HEK293 (cell line): Measurements from ENCODE around the gene SFT2D3.

Source experiments
- MEIS1 ChIP-seq: sonication (generic); formaldehyde crosslinking; IDR thresholded peaks from 2 replicates; pipeline ENCODE4 v1.8.1; 2022; ENCODE audit warnings: missing genetic modification reagents, mild to moderate bottlenecking, borderline replicate concordance
- MYNN ChIP-seq: fragments of 450-650 bp; formaldehyde crosslinking; IDR thresholded peaks from 2 replicates; pipeline ENCODE4 v1.5.1; 2016; ENCODE audit warnings: missing biosample characterization, missing genetic modification characterization, borderline replicate concordance
- SETDB1 ChIP-seq: IDR thresholded peaks from one replicate; pipeline ENCODE4 v1.6.1; 2017; ENCODE audit warnings: mild to moderate bottlenecking, low read length, moderate library complexity, mixed read lengths; ENCODE audit not compliant: insufficient read length
- TRIM28 ChIP-seq: IDR thresholded peaks from 2 replicates; pipeline ENCODE4 v1.6.1; 2011; ENCODE audit warnings: low read length, control low read depth, borderline replicate concordance
- ZBTB7A ChIP-seq: fragments of 450-650 bp; formaldehyde crosslinking; IDR thresholded peaks from 2 replicates; pipeline ENCODE4 v1.5.1; 2016; ENCODE audit warnings: low read depth, missing biosample characterization, missing genetic modification characterization
- ZFP41 ChIP-seq: fragments of 450-650 bp; formaldehyde crosslinking; IDR thresholded peaks from 2 replicates; pipeline ENCODE4 v1.5.1; 2016; ENCODE audit warnings: missing biosample characterization, missing genetic modification characterization, borderline replicate concordance
- ZNF140 ChIP-seq: fragments of 450-650 bp; formaldehyde crosslinking; IDR thresholded peaks from 2 replicates; pipeline ENCODE4 v1.5.1; 2016; ENCODE audit warnings: missing biosample characterization, missing genetic modification characterization
- ZNF792 ChIP-seq: fragments of 450-650 bp; formaldehyde crosslinking; IDR thresholded peaks from 2 replicates; pipeline ENCODE4 v1.5.1; 2016; ENCODE audit warnings: missing biosample characterization, missing genetic modification characterization
- TF ChIP-seq, protein P1 (sequence below): fragments of 450-650 bp; formaldehyde crosslinking; IDR thresholded peaks from 2 replicates; pipeline ENCODE4 v1.5.1; 2016; ENCODE audit warnings: missing biosample characterization, missing genetic modification characterization

DNA sequence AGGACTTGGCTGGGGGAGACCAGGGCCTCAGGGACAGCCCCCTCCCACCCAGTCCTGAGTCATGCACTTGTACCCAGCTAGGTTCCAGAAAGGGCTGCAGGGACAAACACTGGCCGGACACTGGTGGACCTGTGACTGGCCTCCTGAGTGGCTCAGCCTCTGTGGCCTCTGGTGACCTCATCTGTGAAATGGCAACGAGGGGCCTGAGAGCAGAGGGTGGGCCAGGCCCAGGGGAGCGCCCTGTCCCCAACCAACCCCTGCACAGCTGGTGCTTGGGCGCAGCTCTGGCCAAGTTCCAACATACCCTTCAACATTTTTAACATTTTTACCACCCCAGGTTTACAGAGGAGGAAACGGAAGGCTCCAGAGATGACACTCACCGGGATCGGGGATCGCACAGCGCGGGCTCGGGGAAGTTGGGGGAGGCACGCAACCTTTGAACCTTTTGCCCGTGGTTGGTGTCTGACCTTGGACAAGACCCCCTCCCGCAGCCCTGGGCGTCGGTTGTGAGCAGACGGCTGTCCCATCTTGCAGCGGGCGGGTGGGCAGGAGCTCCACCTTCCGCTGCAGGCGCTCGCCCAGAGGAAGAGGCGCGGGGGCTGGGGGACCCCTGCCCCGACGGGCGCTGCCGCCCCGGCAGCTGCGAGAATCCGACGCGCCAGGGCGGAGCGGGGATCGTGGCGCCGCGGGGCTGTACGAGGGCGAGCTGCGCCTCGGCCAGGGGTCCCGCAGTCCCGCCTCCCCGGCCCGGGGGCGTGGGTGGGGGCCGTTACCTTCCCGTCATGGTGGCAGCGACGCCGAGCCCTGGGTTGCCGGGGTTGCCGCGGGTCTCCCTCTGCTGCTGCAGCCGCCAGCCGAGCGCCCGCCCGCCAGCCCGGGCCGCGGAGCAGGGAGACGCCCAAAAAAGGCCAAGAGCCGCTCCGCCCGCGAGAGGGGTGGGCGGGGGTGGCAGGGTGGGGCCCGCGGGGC, 26.8 kb upstream of the SFT2D3 start:
- TF ChIP-seq MYNN (tag by site-specific recombination) (no peak), MEIS1 (CRISPR knock-in tag) (no peak), SETDB1 (no peak), ZNF792 (tag by site-specific recombination) (no peak), ZBTB7A (no peak), ZNF140 (tag by site-specific recombination) (no peak), TRIM28 (no peak), ZFP41 (tag by site-specific recombination) (no peak)
- TF ChIP-seq, protein P1, sequence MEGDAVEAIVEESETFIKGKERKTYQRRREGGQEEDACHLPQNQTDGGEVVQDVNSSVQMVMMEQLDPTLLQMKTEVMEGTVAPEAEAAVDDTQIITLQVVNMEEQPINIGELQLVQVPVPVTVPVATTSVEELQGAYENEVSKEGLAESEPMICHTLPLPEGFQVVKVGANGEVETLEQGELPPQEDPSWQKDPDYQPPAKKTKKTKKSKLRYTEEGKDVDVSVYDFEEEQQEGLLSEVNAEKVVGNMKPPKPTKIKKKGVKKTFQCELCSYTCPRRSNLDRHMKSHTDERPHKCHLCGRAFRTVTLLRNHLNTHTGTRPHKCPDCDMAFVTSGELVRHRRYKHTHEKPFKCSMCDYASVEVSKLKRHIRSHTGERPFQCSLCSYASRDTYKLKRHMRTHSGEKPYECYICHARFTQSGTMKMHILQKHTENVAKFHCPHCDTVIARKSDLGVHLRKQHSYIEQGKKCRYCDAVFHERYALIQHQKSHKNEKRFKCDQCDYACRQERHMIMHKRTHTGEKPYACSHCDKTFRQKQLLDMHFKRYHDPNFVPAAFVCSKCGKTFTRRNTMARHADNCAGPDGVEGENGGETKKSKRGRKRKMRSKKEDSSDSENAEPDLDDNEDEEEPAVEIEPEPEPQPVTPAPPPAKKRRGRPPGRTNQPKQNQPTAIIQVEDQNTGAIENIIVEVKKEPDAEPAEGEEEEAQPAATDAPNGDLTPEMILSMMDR (tag by site-specific recombination), result no peak
